Heart left ventricle (tissue), 13 donors: Measurements from ENCODE around the gene WDR77.

ENCODE experiments used
- CTCF ChIP-seq, 12 donors: fragments of 200-600 bp; sonication (generic) in 4 of 12; IDR thresholded peaks; one replicate each; pipeline versions ENCODE4 v1.5.0 to v1.8.0; 2018 to 2022; ENCODE audit warnings: antibody characterized with exemption in 12 of 12, mild to moderate bottlenecking in 5 of 12
- POLR2A ChIP-seq, 2 donors: fragments of 450-650 bp; IDR thresholded peaks; one replicate each; pipeline ENCODE4 v1.6.1; 2017; ENCODE audit warnings: antibody characterized with exemption in 2 of 2, mild to moderate bottlenecking in 2 of 2, moderate library complexity in 2 of 2
- donor health status: ischemic (EF 13 %, LVEDD 7.1; RV severe dilation, severe dysfunction).
- donor health status: DM: no; HTN: yes; CAD: no.
- donor health status: DM: no; HTN: no; CAD: no.
- donor health status: ischemic (EF 25% LVEDD 6.9; RV normal size, moderate dysfunction).
- donor health status: ischemic (EF 25% LVEDD 5.7; RV mildly dilated, moderate dysfunction).
- donor health status: ischemic (EF 35%, LVEDD 5.7; RV mildly dilated, moderate dysfunction).
- donor health status: nonischemic (EF 11% LVEDD 7.7; RV severe dilation, severe dysfunction).
- donor health status: DM: yes; HTN: yes; CAD: no.
- donor health status: PGD.
- donor health status: ischemic (EF 29% LVEDD 5.4; RV normal size, mild dysfunction).
- donor health status: nonischemic (EF 23%, LVEDD 6.1; RV moderate dilation, normal function).

GRCh38 chr1:111420377-111420776 lies 28.7 kb downstream of the WDR77 start:
- TF ChIP-seq CTCF (IDR thresholded peaks at IDR 0.05) (no peak), POLR2A (IDR thresholded peaks at IDR 0.05) (no peak)
